C4-2B (cell line): ENCODE data around the gene PAM16.

Experiments
- ZFX ChIP-seq: fragments of 450-650 bp; IDR thresholded peaks from 2 replicates; pipeline ENCODE4 v1.6.1; 2017
- TF ChIP-seq, protein P1 (sequence below): fragments of 450-650 bp; conservative IDR thresholded peaks from 2 replicates; pipeline ENCODE4 v1.5.1; 2017; ENCODE audit warnings: mild to moderate bottlenecking

DNA sequence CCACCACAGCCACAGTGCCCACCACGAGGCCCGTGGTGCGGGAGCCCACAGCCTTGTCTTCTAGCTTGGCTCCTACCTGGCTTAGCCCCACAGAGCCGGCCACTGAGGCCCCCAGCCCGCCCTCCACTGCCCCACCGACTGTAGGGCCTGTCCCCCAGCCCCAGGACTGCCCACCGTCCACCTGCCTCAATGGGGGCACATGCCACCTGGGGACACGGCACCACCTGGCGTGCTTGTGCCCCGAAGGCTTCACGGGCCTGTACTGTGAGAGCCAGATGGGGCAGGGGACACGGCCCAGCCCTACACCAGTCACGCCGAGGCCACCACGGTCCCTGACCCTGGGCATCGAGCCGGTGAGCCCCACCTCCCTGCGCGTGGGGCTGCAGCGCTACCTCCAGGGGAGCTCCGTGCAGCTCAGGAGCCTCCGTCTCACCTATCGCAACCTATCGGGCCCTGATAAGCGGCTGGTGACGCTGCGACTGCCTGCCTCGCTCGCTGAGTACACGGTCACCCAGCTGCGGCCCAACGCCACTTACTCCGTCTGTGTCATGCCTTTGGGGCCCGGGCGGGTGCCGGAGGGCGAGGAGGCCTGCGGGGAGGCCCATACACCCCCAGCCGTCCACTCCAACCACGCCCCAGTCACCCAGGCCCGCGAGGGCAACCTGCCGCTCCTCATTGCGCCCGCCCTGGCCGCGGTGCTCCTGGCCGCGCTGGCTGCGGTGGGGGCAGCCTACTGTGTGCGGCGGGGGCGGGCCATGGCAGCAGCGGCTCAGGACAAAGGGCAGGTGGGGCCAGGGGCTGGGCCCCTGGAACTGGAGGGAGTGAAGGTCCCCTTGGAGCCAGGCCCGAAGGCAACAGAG lies 31.0 kb upstream of the PAM16 start:
- TF ChIP-seq, protein P1, sequence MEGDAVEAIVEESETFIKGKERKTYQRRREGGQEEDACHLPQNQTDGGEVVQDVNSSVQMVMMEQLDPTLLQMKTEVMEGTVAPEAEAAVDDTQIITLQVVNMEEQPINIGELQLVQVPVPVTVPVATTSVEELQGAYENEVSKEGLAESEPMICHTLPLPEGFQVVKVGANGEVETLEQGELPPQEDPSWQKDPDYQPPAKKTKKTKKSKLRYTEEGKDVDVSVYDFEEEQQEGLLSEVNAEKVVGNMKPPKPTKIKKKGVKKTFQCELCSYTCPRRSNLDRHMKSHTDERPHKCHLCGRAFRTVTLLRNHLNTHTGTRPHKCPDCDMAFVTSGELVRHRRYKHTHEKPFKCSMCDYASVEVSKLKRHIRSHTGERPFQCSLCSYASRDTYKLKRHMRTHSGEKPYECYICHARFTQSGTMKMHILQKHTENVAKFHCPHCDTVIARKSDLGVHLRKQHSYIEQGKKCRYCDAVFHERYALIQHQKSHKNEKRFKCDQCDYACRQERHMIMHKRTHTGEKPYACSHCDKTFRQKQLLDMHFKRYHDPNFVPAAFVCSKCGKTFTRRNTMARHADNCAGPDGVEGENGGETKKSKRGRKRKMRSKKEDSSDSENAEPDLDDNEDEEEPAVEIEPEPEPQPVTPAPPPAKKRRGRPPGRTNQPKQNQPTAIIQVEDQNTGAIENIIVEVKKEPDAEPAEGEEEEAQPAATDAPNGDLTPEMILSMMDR: no peak
- no peak for TF ChIP-seq ZFX
